H1 (cell line): ENCODE results near the gene PPP2R2D. TPM values are rescaled to one million over a fixed set of nuclear protein-coding genes. Genes with fewer than 3 reads are reported as not detected.

Experiments
- CTCF ChIA-PET: fragments of 300-600 bp; sonication (Branson Sonifier 250); formaldehyde crosslinking; loops from one replicate; lab custom pipeline; 2021; ENCODE audit not compliant: partially characterized antibody; lab: Charles Lee
- POLR2A ChIA-PET: fragments of 300-600 bp; sonication (Branson Sonifier 250); formaldehyde crosslinking; loops from one replicate; lab custom pipeline; 2021; ENCODE audit warnings: inconsistent platforms; ENCODE audit not compliant: partially characterized antibody; lab: Charles Lee
- DNase-seq, 2 experiments: peaks; one replicate each; pipeline versions ENCODE4 v3.0.0 to v3.0.0-alpha.2; 2010 to 2022; ENCODE audit warnings: low spot score in 2 of 2, low read depth in 1 of 2, mixed read lengths in 1 of 2
- FAIRE-seq: peaks from 2 replicates; lab custom pipeline; 2011; peaks lifted over from hg19 to GRCh38; lab: Jason Lieb, UNC
- H2AFZ ChIP-seq: 2 replicates; pipeline ENCODE4 v1.8.1; 2012; ENCODE audit warnings: low read length, inconsistent platforms
- H2AK5ac ChIP-seq: 2 replicates; pipeline ENCODE4 v1.6.1; 2013; ENCODE audit warnings: low read depth, low read length
- H2BK120ac ChIP-seq: replicated peaks from 2 replicates; pipeline ENCODE3; 2013; ENCODE audit warnings: low read depth, low read length, inconsistent platforms
- H2BK12ac ChIP-seq: 2 replicates; pipeline ENCODE4 v1.6.1; 2013; ENCODE audit warnings: low read depth, low read length
- H2BK15ac ChIP-seq: 2 replicates; pipeline ENCODE4 v1.6.1; 2013; ENCODE audit warnings: low read length
- H2BK20ac ChIP-seq: 2 replicates; pipeline ENCODE4 v1.6.1; 2013; ENCODE audit warnings: low read length
- H2BK5ac ChIP-seq: 2 replicates; pipeline ENCODE4 v1.6.1; 2013; ENCODE audit warnings: low read depth, low read length
- H3K14ac ChIP-seq: 2 replicates; pipeline ENCODE4 v1.6.1; 2013; ENCODE audit warnings: inconsistent platforms; ENCODE audit not compliant: insufficient read length
- H3K18ac ChIP-seq: 2 replicates; pipeline ENCODE4 v1.6.1; 2013; ENCODE audit warnings: low read length; ENCODE audit errors: extremely low read depth
- H3K23ac ChIP-seq: 2 replicates; pipeline ENCODE4 v1.6.1; 2013; ENCODE audit warnings: inconsistent platforms; ENCODE audit not compliant: insufficient read length
- H3K23me2 ChIP-seq: 2 replicates; pipeline ENCODE4 v1.6.1; 2013; ENCODE audit warnings: low read depth, low read length
- H3K27ac ChIP-seq: 2 replicates; pipeline ENCODE4 v1.6.1; 2011; ENCODE audit warnings: low read depth, low read length, inconsistent platforms
- H3K27me3 ChIP-seq, 4 experiments: replicated peaks in 1 of 4; 1 replicate in 1 of 4; 2 replicates in 3 of 4; pipeline versions ENCODE4 v1.6.1 to v1.8.1; 2011 to 2013; ENCODE audit warnings: low read length in 3 of 4, mild to moderate bottlenecking in 3 of 4, inconsistent platforms in 2 of 4, mixed read lengths in 2 of 4, moderate library complexity in 1 of 4; ENCODE audit not compliant: control insufficient read depth in 3 of 4, insufficient read depth in 3 of 4; ENCODE audit errors: extremely low read depth in 1 of 4
- H3K36me3 ChIP-seq, 4 experiments: 2 replicates each; pipeline versions ENCODE4 v1.6.1 to v1.8.1; 2011 to 2013; ENCODE audit warnings: mild to moderate bottlenecking in 4 of 4, low read length in 3 of 4, moderate library complexity in 2 of 4, control low read depth in 1 of 4, inconsistent platforms in 1 of 4; ENCODE audit not compliant: insufficient read depth in 4 of 4, control insufficient read depth in 2 of 4
- H3K4ac ChIP-seq: replicated peaks from 2 replicates; pipeline ENCODE3; 2013; ENCODE audit warnings: low read length, low read depth, mixed read lengths, inconsistent platforms; ENCODE audit not compliant: insufficient read length
- H3K4me1 ChIP-seq, 4 experiments: replicated peaks in 1 of 4; 1 replicate in 1 of 4; 2 replicates in 3 of 4; pipeline versions ENCODE4 v1.6.1 to v1.8.1; 2011 to 2013; ENCODE audit warnings: low read length in 3 of 4, inconsistent platforms in 2 of 4, mixed read lengths in 1 of 4; ENCODE audit not compliant: insufficient read depth in 4 of 4, control insufficient read depth in 3 of 4
- H3K4me2 ChIP-seq, 2 experiments: 2 replicates each; pipeline versions ENCODE4 v1.6.1 to v1.8.1; 2011 to 2013; ENCODE audit warnings: low read depth in 2 of 2, low read length in 2 of 2, control low read depth in 1 of 2, inconsistent platforms in 1 of 2, mild to moderate bottlenecking in 1 of 2; ENCODE audit not compliant: insufficient read depth in 1 of 2
- H3K4me3 ChIP-seq, 4 experiments: fragments of 200-600, 300-600 bp in 1 of 4; sonication (generic), shearing (Covaris generic), sonication (Bioruptor Twin) in 1 of 4; 2 replicates each; pipeline versions ENCODE4 v1.5.1 to v1.8.1; 2011 to 2016; ENCODE audit warnings: low read length in 4 of 4, low read depth in 3 of 4, control low read depth in 2 of 4, inconsistent platforms in 2 of 4, mild to moderate bottlenecking in 2 of 4, mixed read lengths in 1 of 4, moderate library complexity in 1 of 4; ENCODE audit not compliant: insufficient read depth in 2 of 4; ENCODE audit errors: extremely low read depth in 1 of 4
- H3K56ac ChIP-seq: replicated peaks from 2 replicates; pipeline ENCODE3; 2013; ENCODE audit warnings: low read depth, mild to moderate bottlenecking, mixed read lengths, low read length, inconsistent platforms; ENCODE audit not compliant: insufficient read length
- H3K79me1 ChIP-seq: 2 replicates; pipeline ENCODE4 v1.6.1; 2013; ENCODE audit warnings: low read depth, low read length, control low read depth
- H3K79me2 ChIP-seq, 2 experiments: 2 replicates each; pipeline versions ENCODE4 v1.6.1 to v1.8.1; 2012 to 2013; ENCODE audit warnings: low read length in 2 of 2, mild to moderate bottlenecking in 2 of 2, inconsistent platforms in 1 of 2; ENCODE audit not compliant: insufficient read depth in 2 of 2, control insufficient read depth in 1 of 2
- H3K9ac ChIP-seq, 4 experiments: replicated peaks in 1 of 4; 1 replicate in 1 of 4; 2 replicates in 3 of 4; pipeline versions ENCODE4 v1.6.1 to v1.8.1; 2011 to 2013; ENCODE audit warnings: low read depth in 3 of 4, low read length in 3 of 4, control low read depth in 2 of 4, mild to moderate bottlenecking in 2 of 4, moderate library complexity in 2 of 4, inconsistent platforms in 1 of 4; ENCODE audit errors: extremely low read depth in 1 of 4
- H3K9me3 ChIP-seq, 2 experiments: 2 replicates each; pipeline versions ENCODE4 v1.6.1 to v1.8.1; 2012 to 2013; ENCODE audit warnings: mild to moderate bottlenecking in 2 of 2, moderate library complexity in 2 of 2, control low read depth in 1 of 2, inconsistent platforms in 1 of 2, low read depth in 1 of 2, low read length in 1 of 2, mixed read lengths in 1 of 2; ENCODE audit not compliant: insufficient read depth in 2 of 2
- H4K20me1 ChIP-seq, 2 experiments: replicated peaks in 1 of 2; 2 replicates each; pipeline versions ENCODE3 to v1.8.1; 2011 to 2013; ENCODE audit warnings: inconsistent platforms in 2 of 2, low read length in 2 of 2, mild to moderate bottlenecking in 1 of 2; ENCODE audit not compliant: insufficient read depth in 2 of 2, control insufficient read depth in 1 of 2
- H4K5ac ChIP-seq: 2 replicates; pipeline ENCODE4 v1.6.1; 2013; ENCODE audit warnings: low read length, low read depth, mixed read lengths, inconsistent platforms; ENCODE audit not compliant: insufficient read length
- H4K8ac ChIP-seq: 2 replicates; pipeline ENCODE4 v1.8.0; 2013; ENCODE audit warnings: mild to moderate bottlenecking, moderate library complexity, low read length, inconsistent platforms; ENCODE audit not compliant: insufficient read depth; ENCODE audit errors: extremely low read depth
- H4K91ac ChIP-seq: replicated peaks from 2 replicates; pipeline ENCODE3; 2013; ENCODE audit warnings: low read length, mixed read lengths, inconsistent platforms; ENCODE audit not compliant: insufficient read length
- BCL11A ChIP-seq, 2 experiments: IDR thresholded peaks; one replicate each; pipeline ENCODE4 v1.6.1; 2011; ENCODE audit warnings: low read depth in 2 of 2, low read length in 2 of 2, mild to moderate bottlenecking in 2 of 2
- CHD2 ChIP-seq: IDR thresholded peaks from 2 replicates; pipeline ENCODE4 v1.6.1; 2012; ENCODE audit warnings: low read length, improper control_type of control experiment
- CTBP2 ChIP-seq: IDR thresholded peaks from 2 replicates; pipeline ENCODE4 v1.7.0; 2011; ENCODE audit warnings: borderline replicate concordance, mild to moderate bottlenecking, moderate library complexity, mixed read lengths, low read length; ENCODE audit not compliant: insufficient read depth, insufficient read length
- EP300 ChIP-seq, 2 experiments: IDR thresholded peaks; 1 replicate in 1 of 2; 2 replicates in 1 of 2; pipeline ENCODE4 v1.6.1; 2011 to 2012; ENCODE audit warnings: low read depth in 2 of 2, low read length in 2 of 2, mild to moderate bottlenecking in 2 of 2, borderline replicate concordance in 1 of 2, inconsistent platforms in 1 of 2, moderate library complexity in 1 of 2
- JUN ChIP-seq: IDR thresholded peaks from 2 replicates; pipeline ENCODE4 v1.6.1; 2011; ENCODE audit warnings: low read depth, mild to moderate bottlenecking, improper control_type of control experiment, low read length
- POLR2AphosphoS5 ChIP-seq: IDR thresholded peaks from 2 replicates; pipeline ENCODE4 v1.6.1; 2011; ENCODE audit warnings: low read depth, low read length
- SAP30 ChIP-seq: fragments of 300-600 bp; sonication (generic); IDR thresholded peaks from 2 replicates; pipeline ENCODE4 v1.7.1; 2012; ENCODE audit warnings: low read length, moderate library complexity, mild to moderate bottlenecking, inconsistent platforms; ENCODE audit not compliant: insufficient read depth, insufficient replicate concordance
- SP1 ChIP-seq: IDR thresholded peaks from 2 replicates; pipeline ENCODE4 v1.6.1; 2011; ENCODE audit warnings: low read depth, low read length
- SRF ChIP-seq: IDR thresholded peaks from 2 replicates; pipeline ENCODE4 v1.6.1; 2011; ENCODE audit warnings: mild to moderate bottlenecking, low read depth, low read length, moderate library complexity
- SUZ12 ChIP-seq: fragments of 200-600 bp; sonication (generic); IDR thresholded peaks from 2 replicates; pipeline ENCODE4 v1.6.1; 2012; ENCODE audit warnings: mild to moderate bottlenecking, inconsistent platforms, low read length, moderate library complexity, mixed read lengths
- TBP ChIP-seq: IDR thresholded peaks from 2 replicates; pipeline ENCODE4 v1.6.1; 2011; ENCODE audit warnings: low read depth, low read length, improper control_type of control experiment
- YY1 ChIP-seq: IDR thresholded peaks from 2 replicates; pipeline ENCODE4 v1.6.1; 2011; ENCODE audit warnings: low read depth, mild to moderate bottlenecking, low read length
- WGBS, 2 experiments: shearing (Covaris generic) in 1 of 2; methylation state at CpG; one replicate each; pipeline versions ENCODE4 v1.1.6 to v1.1.7; 2013 to 2015; ENCODE audit warnings: low lambda C conversion rate in 2 of 2, mixed read lengths in 2 of 2, inconsistent platforms in 1 of 2, low coverage in 1 of 2, missing lambda C conversion rate in 1 of 2; ENCODE audit not compliant: insufficient replicate concordance in 2 of 2, insufficient coverage in 1 of 2, insufficient read length in 1 of 2; ENCODE audit errors: extremely low coverage in 1 of 2, missing lambda C conversion rate in 1 of 2; 5-methylcytosine and 5-hydroxymethylcytosine counted together
- polyA plus RNA-seq, 7 experiments: library from polyadenylated mRNA; depleted of rRNA in 3 of 7; stranded (reverse) in 5 of 7; unstranded in 2 of 7; fragments of >200 nt in 5 of 7; fragments of 200-250 nt in 2 of 7; gene quantifications; 1 replicate in 5 of 7; 2 replicates in 1 of 7; 4 replicates in 1 of 7; pipeline versions ENCODE4 v1.2.1 to v1.2.3, GENCODE V29; 2011 to 2013; ENCODE audit warnings: missing spikeins in 2 of 7, mixed read lengths in 2 of 7
- total RNA-seq: library from RNA; stranded (reverse); fragmentation: NEBNext Ultra II Directional; extraction: Animal tissue kit (Norgen Biotek cat#: 25700); gene quantifications from 2 replicates; pipeline ENCODE4 v1.2.1, GENCODE V29; 2021
- TF ChIP-seq, protein P1 (sequence below): IDR thresholded peaks from 2 replicates; pipeline ENCODE4 v1.6.1; 2012; ENCODE audit warnings: low read length, inconsistent platforms

PPP2R2D gene
- total and polyA plus RNA-seq, 2 of the 8 experiments (the other 6 are each of a cell fraction or from before 2014, with no cell fraction given), result 25.4 to 32.8 TPM

DNA sequence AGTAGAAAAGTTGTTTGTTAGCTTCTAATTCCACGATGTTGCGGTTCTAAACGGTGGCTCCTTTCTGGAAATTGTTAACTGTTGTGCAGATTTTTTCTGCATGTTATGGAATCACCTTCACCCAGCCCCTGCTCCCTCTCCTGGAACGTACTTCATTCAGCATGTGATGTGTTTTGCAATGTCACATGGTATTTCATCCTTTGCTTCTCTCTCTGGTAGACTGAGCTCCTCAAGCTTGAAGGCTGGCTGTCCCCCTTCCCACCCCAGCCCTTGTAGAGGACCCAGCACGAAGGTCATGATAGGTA, 4.4 kb downstream of the PPP2R2D start:
- no peak overlapping the region for H3K56ac ChIP-seq
- H3K27me3 ChIP-seq, result no peaks in the 10 kb centered on the region
- no peaks in the 10 kb centered on the region for H3K9me3 ChIP-seq
- POLR2A ChIA-PET, result interaction anchor here (1.1 to 1.8 kb wide), 3 partner anchors 9 to 27 kb away, joined by 3 to 5 read pairs (median 4); no protein-coding TSS in a partner anchor
- H3K18ac ChIP-seq, result no peak overlapping the region
- DNase-seq (no peak), FAIRE-seq (no peak)
- no peak overlapping the region for H2BK12ac ChIP-seq
- peaks cover 4% of the 10 kb centered on the region for H3K23me2 ChIP-seq
- no peak overlapping the region for H2BK15ac ChIP-seq
- H3K79me2 ChIP-seq, result peaks cover 25 to 85% of the 10 kb centered on the region in 2 experiments
- H2AK5ac ChIP-seq, result no peak overlapping the region
- H3K4ac ChIP-seq, result no peak overlapping the region
- H4K20me1 ChIP-seq, result peaks cover 22 to 41% of the 10 kb centered on the region in 2 experiments
- H3K4me2 ChIP-seq, result no peak overlapping the region
- peaks cover 0 to 8% (median 3%) of the 10 kb centered on the region in 4 experiments; a peak in 3 of 8 replicates for H3K36me3 ChIP-seq
- H4K91ac ChIP-seq, result no peak overlapping the region
- no peak overlapping the region for H2AFZ ChIP-seq
- CTCF ChIA-PET, result interaction anchor here (1.0 to 2.0 kb wide), 2 partner anchors 20 to 38 kb away, joined by 3 to 7 read pairs; no protein-coding TSS in a partner anchor
- no peak overlapping the region for H4K8ac ChIP-seq
- 96% methylated on average over 5 of the region's 5 CpGs; no CpG with 5 or more reads in 1 of the 2 experiments for WGBS, 2 experiments
- peaks cover 8% of the 10 kb centered on the region for H3K79me1 ChIP-seq
- H3K4me3 ChIP-seq, result no peak overlapping the region
- H3K23ac ChIP-seq, result no peak overlapping the region
- peaks cover 0 to 4% (median 2%) of the 10 kb centered on the region in 4 experiments; a peak in 3 of 7 replicates for H3K4me1 ChIP-seq
- no peak overlapping the region for H2BK20ac ChIP-seq
- H3K9ac ChIP-seq, result no peak overlapping the region
- no peak overlapping the region for H3K14ac ChIP-seq
- no peak overlapping the region for H2BK5ac ChIP-seq
- no peak overlapping the region for H4K5ac ChIP-seq
- no peak overlapping the region for H3K27ac ChIP-seq
- H2BK120ac ChIP-seq, result no peak overlapping the region
- no peak for TF ChIP-seq SUZ12
- no peak for TF ChIP-seq JUN
- no peak for TF ChIP-seq CTBP2
- TF ChIP-seq CHD2, result no peak
- TF ChIP-seq, protein P1, sequence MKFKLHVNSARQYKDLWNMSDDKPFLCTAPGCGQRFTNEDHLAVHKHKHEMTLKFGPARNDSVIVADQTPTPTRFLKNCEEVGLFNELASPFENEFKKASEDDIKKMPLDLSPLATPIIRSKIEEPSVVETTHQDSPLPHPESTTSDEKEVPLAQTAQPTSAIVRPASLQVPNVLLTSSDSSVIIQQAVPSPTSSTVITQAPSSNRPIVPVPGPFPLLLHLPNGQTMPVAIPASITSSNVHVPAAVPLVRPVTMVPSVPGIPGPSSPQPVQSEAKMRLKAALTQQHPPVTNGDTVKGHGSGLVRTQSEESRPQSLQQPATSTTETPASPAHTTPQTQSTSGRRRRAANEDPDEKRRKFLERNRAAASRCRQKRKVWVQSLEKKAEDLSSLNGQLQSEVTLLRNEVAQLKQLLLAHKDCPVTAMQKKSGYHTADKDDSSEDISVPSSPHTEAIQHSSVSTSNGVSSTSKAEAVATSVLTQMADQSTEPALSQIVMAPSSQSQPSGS, result no peak
- no peak for TF ChIP-seq BCL11A (IDR thresholded peaks at IDR 0.05; ENCODE audit: low read depth in 2 of 2, low read length in 2 of 2)
- TF ChIP-seq POLR2AphosphoS5, result no peak
- no peak for TF ChIP-seq TBP
- no peak for TF ChIP-seq SP1
- no peak for TF ChIP-seq EP300 (IDR thresholded peaks at IDR 0.05; ENCODE audit: borderline replicate concordance in 1 of 2, low read depth in 2 of 2, low read length in 2 of 2)
- no peak for TF ChIP-seq SAP30
- no peak for TF ChIP-seq SRF
- TF ChIP-seq YY1, result no peak
